NOMO-1 treated with dmso at 0.1 percent for 144 hours (cell line): ENCODE results near the gene SRCAP.
"Not testable (repeated sequence)": the region's sequence is repeated elsewhere in the genome, so short reads cannot be mapped to it uniquely, and the experiment has no call there.

Source experiments
- DNase-seq: peaks from one replicate; lab custom pipeline; 2025; ENCODE audit not compliant: unreplicated experiment; lab: John Stamatoyannopoulos, UW

Gene SRCAP

DNA sequence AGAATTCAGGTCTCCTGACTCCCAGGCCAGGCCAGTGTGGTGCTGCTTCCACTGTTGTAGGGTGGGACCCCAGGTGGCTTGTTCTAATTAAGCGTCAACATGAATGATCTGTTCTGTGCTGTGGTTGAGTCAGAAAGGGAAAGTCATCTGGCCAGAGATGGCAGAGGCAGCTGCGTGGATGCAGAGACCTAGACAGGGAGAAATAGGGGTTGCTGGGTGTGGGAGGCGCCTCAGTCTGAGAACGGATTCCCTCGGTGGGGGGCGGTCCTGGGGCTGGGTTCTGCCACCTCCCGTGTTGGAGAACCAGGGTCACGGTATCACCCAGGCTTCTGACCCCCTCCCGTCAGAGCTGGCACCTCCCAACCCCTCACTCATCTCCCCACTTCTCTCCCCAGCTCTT, 35.2 kb upstream of the SRCAP start:
- no peak for DNase-seq

DNA sequence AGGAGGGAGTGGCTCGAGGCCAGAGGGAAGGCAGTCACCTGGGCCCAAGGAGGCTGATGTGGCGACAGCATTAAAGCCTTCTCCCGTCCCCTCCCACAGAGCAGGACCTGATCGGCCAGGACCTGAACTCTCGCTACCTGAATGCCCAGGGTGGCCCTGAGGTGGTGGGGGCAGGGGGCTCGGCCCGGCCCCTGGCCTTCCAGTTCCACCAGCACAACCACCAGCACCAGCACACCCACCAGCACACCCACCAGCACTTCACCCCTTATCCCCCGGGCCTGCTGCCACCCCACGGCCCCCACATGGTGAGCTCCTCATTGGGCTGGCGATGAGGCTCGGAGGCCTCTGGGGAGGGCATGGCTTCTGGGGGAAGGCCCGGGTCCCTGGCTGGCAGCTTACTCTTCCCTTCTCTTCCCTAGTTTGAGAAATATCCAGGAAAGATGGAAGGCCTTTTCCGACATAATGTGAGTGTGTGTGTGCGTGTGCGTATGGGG, 34.3 kb upstream of the SRCAP start:
- no peak for DNase-seq

DNA sequence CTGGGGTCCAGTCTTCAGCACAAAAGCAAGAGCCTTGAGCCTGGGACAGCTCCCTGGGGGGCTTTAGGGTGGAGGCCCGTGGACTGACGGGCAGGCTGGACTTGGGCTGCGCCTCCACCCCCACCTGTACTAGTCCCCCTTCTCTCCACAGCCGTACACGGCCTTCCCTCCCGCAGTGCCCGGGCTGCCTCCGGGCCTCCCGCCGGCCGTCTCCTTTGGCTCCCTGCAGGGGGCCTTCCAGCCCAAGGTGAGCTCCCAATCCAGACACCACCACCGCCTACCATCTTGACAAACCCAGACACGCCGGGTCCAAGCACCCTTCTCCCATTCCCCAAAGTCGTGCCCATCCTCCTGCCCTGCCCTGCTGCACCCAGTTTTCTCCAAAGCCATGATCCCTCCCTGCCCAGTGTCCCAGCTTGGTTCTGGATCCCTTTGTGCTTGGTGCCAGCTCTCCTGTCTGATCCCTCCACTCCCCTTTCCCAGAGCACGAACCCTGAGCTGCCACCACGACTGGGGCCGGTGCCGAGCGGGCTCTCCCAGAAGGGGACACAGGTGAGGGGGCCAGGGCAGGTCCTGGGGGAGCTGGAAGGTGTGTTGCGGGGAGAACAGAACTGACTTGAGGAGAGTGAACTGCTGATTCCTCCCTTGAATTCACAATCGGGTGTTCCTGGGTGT, 33.7 kb upstream of the SRCAP start:
- DNase-seq, result no peak

DNA sequence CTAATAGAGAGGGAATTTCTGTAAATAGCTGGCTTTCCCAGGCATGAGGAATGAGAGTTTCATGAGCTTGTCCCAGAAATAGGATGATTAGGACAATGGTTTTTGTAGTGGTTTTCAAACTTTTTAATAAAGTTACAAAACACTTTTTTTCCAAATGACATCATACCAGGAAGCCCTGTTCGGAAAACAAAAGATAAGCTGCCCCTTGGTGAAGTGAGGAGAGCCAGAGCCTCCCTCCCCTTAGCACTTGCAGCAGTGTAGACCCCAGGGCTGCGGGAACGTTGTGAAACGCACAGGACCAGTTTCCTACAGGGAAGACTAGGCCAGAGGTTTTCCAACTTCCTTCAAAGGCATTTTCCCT, 33.2 kb upstream of the SRCAP start:
- DNase-seq, result no peak

GRCh38 chr16:30666681-30667080, 32.3 kb upstream of the SRCAP start:
- DNase-seq, result no peak

- DNase-seq, result no peak
Measured at GRCh38 chr16:30667361-30667905, 31.5 kb upstream of the SRCAP start.

DNA sequence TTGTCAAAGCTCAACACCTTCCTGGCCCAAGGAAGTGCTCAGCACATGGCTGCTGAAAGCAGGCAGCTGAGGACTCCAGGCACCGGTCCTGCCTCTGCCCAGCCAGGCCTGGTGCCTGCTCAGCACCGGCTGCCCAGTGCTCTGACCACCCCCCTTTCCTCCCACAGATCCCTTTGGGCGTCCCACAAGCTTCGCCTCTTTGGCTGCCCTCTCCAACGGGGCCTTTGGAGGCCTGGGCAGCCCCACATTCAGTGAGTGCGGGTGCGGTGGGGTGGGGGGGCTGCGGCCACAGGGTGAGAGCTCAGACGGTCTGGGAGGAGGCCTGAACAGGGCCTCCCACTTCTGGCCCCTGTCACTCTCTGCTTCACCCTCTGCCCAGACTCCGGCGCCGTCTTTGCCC, 30.6 kb upstream of the SRCAP start:
- no peak for DNase-seq

DNA sequence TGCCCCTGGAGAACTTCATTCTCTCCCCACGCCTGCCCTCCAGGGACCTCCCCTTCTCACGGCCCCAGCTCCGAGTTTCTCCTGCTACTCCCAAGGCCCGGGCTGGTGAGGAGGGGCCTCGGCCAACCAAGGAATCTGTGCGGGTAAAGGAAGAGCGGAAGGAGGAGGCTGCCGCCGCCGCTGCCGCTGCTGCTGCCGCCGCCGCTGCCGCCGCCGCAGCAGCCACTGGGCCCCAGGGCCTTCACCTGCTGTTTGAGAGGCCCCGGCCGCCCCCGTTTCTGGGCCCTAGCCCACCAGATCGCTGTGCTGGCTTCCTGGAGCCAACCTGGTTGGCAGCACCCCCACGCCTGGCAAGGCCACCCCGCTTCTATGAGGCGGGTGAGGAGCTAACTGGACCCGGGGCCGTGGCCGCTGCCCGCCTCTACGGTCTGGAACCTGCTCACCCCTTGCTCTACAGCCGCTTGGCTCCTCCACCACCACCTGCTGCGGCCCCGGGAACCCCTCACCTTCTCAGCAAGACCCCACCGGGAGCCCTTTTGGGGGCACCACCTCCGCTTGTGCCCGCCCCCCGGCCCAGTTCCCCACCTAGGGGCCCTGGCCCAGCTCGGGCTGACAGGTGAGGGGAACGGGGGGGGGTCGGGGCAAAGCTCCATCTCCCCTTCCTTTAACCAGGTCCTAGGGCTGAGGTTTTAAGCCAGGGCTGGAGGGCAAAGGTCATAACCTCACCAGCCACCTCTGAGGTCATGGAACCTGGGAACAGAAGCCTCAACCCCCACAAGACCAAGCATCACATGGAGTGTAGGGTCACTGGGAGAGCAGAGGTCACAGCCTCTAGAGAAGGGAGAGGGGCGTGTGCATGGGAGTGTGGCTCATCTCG, 29.7 kb upstream of the SRCAP start:
- no peak for DNase-seq

GRCh38 chr16:30669903-30670824, 28.8 kb upstream of the SRCAP start:
- DNase-seq, result no peak

- no peak for DNase-seq
Measured at GRCh38 chr16:30675143-30675542, 23.8 kb upstream of the SRCAP start.

GRCh38 chr16:30677931-30678585, 20.9 kb upstream of the SRCAP start:
- DNase-seq, result no peak

GRCh38 chr16:30678586-30678970, 20.4 kb upstream of the SRCAP start:
- DNase-seq, result no peak

GRCh38 chr16:30680326-30680725, 18.6 kb upstream of the SRCAP start:
- DNase-seq, result no peak

DNA sequence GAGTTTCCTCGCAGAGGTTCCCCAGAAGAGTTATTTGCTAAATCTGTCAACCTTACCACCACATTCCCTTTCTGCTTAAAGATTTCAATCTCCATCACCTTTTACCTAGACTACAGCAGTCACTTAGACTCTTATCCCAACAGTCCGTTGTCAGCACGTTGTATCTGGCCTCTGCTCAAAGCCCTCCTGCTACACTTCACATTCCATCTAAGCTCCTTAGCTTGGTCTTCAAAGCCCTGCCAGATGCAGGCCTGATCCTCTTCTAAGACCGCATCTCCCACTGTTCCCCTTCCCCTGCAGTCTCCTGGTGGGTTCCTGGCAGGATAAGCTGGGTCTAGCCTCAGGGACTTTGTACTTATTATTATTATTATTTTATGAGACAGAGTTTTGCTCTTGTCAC, 10.3 kb upstream of the SRCAP start:
- DNase-seq, result no peak

DNA sequence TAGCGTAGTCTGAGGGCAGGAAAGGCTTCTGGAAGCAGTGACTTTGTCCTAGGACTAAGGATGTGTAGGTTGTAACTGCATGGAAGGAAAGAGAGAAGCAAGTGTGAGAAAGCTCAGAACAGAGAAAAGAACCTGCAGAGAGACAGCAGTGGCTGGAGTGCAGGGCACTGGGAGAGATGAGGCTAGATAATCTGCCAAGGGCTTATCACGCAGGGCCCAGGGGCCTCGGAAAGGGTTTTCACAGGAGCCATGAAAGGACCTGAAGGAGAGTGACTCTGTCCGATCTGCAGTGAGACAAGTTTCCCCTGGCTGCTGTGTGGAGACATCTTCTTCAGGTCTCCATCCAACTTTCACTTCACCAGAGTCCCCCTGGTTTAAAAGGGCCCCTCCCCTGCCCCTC, 7.1 kb upstream of the SRCAP start:
- no peak for DNase-seq

DNA sequence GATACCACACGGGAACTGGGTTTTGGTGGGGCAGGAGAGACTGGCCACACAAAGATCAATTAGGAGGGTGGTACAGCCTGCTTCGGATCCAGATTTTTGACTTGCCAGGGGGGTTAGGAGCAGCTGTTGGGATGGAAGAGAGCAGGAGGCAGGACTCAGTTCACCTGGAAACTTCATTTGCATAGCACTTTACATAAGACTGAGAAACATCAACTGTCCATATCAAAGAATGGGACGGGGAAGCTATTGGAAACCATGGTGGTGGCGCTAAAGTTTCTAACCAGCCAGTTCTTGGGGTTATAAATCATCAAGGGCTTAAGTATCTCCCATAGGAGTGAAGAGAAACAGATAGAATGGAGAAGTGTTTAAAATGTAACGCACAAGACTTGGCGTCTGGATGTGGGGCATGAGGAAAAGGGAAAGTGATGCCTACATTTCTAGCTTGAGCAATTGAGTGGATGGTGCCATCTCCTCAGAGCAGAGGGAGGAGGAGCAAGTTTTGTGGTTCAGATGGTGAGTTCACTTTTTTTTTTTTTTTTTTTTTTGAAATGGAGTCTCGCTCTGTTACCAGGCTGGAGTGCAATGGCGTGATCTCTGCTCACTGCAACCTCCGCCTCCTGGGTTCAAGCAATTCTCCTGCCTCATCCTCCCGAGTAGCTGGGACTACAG, 6.4 kb upstream of the SRCAP start:
- DNase-seq, result peak; percentile 48

DNA sequence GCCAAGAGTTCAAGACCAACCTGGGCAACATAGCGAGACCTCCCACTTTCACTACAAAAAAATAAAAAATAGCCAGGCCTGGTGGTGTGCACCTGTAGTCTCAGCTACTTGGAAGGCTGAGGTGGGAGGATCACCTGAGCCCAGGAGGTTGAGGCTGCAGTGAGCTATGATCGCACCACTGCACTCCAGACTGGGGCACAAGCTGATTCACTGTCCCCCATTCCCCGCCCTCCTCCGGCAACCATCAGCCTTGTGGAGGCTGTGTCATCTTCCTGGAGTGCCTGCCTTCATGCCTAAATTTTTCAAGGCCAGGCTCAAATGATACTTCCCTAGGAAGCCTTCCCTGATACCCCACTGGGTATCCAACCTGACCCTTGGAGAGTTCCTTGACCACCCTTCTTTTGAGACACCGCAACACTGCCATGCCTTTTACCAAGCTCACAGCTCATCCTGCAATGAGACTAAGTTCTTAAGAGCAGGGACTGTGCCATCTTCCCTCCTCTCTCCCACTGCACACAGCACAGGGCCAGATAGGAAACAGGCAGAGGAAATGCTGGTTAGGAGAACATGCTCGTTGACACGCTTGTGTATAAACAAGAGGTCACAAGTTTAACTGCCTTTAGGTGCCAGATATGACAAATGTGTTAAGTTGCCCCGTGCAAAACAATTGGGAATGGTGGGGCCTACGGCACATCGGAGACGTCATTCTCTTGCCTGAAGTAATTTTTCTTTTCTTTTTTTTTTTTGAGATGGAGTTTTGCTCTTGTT, 3.9 kb upstream of the SRCAP start:
- no peak for DNase-seq

DNA sequence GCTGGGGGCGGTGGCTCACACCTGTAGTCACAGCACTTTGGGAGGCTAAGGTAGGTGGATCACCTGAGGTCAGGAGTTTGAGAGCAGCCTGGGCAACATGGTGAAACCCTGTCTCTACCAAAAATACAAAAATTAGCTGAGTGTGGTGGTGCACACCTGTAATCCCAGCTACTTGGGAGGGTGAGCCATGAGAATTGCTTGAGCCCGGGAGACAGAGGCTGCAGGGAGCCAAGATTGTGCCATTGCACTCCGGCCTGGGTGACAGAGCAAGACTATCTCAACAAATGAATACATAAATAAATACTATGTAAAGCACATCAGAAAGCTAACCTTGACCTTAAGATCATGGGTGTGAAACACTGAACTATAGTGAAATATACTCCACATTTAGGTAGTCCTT, 2.3 kb upstream of the SRCAP start:
- DNase-seq, result not testable (repeated sequence)
